COLO668 (cell line): ENCODE data around the gene PFKM.
"Not testable (repeated sequence)": the region's sequence is repeated elsewhere in the genome, so short reads cannot be mapped to it uniquely, and the experiment has no call there.

ENCODE experiments used
- DNase-seq: peaks from one replicate; lab custom pipeline; 2025; ENCODE audit not compliant: unreplicated experiment; lab: John Stamatoyannopoulos, UW

Gene PFKM

GRCh38 chr12:48110691-48111311, 8.4 kb upstream of the PFKM start:
- no peak for DNase-seq

- DNase-seq, result not testable (repeated sequence)
These were observed 7.9 kb upstream of the PFKM start for GRCh38 chr12:48111312-48111693.

- no peak for DNase-seq
These were observed 3.2 kb upstream of the PFKM start for GRCh38 chr12:48115957-48116356.

GRCh38 chr12:48118284-48118871, 786 bp upstream of the PFKM start:
- no peak for DNase-seq

GRCh38 chr12:48119834-48120195, 651 bp downstream of the PFKM start:
- no peak for DNase-seq

- no peak for DNase-seq
These were observed 2.4 kb downstream of the PFKM start for GRCh38 chr12:48121522-48121921.

- no peak for DNase-seq
These were observed 3.1 kb downstream of the PFKM start for GRCh38 chr12:48122065-48122834.

GRCh38 chr12:48123169-48123568, 4.0 kb downstream of the PFKM start:
- no peak for DNase-seq

GRCh38 chr12:48125542-48125941, 6.4 kb downstream of the PFKM start:
- DNase-seq, result not testable (repeated sequence)

- DNase-seq, result no peak
These were observed 6.8 kb downstream of the PFKM start for GRCh38 chr12:48125985-48126384.

- DNase-seq, result no peak
These were observed 7.9 kb downstream of the PFKM start for GRCh38 chr12:48126953-48127630.

- no peak for DNase-seq
These were observed 9.6 kb downstream of the PFKM start for GRCh38 chr12:48128800-48129199.

GRCh38 chr12:48129376-48129775, 10.2 kb downstream of the PFKM start:
- DNase-seq, result no peak

GRCh38 chr12:48131517-48131916, 12.4 kb downstream of the PFKM start:
- no peak for DNase-seq

GRCh38 chr12:48132826-48133225, 13.7 kb downstream of the PFKM start:
- DNase-seq, result no peak

GRCh38 chr12:48135027-48135426, 15.9 kb downstream of the PFKM start:
- no peak for DNase-seq

GRCh38 chr12:48142818-48143674, 23.9 kb downstream of the PFKM start:
- no peak for DNase-seq

GRCh38 chr12:48143898-48144297, 24.7 kb downstream of the PFKM start:
- no peak for DNase-seq

GRCh38 chr12:48145981-48146380, 26.8 kb downstream of the PFKM start:
- DNase-seq, result no peak

- no peak for DNase-seq
These were observed 32.1 kb downstream of the PFKM start for GRCh38 chr12:48151103-48151771.
